G401.6 (cell line): ENCODE data around the gene SCO1.

Source experiments
- FAIRE-seq: peaks from 2 replicates; lab custom pipeline; 2012; peaks lifted over from hg19 to GRCh38; lab: Jason Lieb, UNC

The SCO1 gene

DNA sequence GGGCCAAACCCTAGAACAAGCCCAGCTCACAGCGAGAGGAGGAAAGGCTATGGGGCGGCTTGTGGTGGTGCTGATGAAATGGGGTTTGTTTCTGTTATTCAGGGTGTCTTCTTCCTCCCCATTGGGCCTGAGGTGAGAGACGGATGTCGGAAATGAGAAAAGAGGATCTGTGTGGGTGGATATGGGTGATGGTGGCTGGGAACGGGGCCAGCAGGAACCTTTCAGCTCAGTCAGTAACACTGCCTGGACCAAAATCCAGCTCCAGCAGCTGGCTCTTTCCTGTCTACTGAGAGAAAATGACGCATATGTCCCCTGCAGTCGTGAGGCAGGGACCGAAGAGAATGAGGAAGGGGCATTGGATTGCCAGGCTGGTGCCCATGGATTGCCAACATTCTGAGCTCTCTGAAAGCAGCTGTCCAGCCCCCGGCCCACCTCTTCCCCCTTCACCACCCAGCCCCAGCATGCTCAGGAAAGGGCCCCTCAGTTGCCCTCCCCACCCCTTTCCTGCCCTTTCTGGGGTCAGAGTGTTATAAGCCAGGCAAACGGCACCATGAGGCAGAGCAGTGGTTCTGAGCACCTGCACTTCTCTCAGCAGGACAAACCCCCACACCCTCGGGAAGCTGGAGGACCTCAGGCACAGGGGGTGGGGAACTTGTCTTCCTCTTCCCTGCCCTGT, 44.2 kb downstream of the SCO1 start:
- FAIRE-seq, result no peak

DNA sequence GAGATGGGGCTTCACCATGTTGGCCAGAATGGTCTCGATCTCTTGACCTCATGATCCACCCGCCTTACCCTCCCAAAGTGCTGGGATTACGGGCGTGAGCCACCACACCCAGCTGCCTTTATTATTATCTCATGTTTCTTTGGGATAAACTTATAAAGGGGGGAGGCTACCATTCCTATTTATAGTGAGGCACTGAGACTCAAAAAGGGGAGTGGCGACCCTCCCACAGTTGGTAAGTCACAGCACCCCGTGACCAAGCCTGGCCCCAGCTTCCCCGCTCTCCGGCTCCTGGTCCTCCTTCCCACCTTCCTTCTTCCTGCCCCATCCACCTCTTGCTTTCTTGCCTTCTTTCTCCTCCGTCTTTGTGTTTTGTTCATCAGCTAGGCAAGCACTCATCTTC, 45.4 kb downstream of the SCO1 start:
- no peak for FAIRE-seq

DNA sequence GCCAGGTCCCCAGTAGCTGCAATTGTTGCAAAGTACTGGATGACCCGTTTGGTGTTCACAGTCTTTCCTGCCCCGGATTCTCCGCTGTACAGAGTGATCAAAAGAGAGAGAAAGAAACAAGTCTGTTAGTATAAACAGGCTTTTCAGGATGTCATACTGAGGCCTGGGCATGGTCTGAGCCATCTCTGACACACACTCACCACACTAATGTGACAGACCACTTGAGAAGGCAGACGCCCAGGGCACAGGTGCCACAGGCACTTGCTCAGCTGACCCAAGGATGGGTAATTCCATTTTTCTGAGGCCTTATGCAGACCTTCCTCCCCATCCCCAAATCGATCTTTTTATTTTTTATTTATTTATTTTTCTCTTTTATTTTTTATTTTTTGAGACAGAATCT, 47.7 kb downstream of the SCO1 start:
- no peak for FAIRE-seq

DNA sequence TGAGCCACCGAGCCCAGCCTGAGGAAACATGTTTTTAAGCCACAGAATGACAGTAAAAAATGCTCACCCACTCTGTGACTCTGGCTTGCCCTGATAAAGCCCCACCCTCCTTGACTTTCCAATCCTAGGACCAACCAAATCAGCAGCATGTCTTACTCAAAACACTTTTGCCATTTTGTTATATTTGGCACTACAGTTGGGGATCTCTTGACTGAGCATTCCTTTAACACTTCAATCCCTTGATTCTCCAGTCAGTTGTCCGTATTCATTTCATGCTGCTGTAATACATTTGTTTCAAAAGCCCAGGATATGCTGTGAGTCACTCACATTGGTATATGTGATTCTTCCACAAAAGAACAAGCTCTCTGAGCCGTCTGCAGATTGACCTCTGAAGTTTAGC, 48.4 kb downstream of the SCO1 start:
- no peak for FAIRE-seq

DNA sequence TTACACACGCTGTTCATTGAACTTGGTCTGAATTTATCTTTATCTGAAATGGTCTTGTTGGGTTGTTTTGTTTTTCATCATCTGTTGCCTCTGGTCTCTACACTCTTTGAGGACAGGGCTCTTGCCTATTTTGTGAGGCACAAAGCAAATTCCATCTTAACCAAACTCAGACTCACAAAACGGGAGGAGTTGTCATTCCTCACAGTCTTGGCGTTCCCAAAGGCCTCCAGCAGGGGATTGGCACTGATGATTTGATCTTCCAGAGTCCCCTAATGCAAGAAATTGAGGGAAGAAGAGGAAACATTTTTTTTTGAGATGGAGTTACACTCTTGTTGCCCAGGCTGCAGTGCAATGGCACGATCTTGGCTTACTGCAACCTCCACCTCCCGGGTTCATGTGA, 49.0 kb downstream of the SCO1 start:
- no peak for FAIRE-seq

DNA sequence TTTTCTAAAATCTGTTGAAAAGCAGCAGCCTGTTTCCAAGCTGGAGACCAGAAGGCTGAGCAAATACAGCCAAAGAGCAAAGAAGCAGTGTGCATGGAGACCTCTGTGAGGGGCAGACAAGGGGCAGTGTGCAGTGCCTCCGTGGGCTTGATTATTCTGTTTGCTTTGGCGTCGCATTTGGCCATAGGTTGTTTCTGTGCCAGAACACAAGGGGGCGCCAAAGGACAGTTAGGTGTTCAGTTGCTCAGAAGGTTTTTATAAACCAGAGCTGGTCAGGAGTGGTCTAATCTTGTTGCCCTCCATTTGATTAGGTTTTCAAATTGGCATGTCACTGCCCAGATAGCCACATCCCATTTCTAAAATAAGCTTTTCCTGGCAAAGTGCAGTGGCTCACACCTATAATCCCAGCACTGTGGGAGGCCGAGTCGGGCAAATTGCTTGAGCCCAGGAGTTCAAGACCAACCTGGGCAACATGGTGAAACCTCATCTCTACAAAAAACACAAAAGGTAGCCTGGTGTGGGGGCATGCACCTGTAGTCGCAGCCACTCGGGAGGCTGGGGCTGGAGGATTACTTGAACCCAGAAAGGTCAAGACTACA, 50.8 kb downstream of the SCO1 start:
- FAIRE-seq, result no peak

DNA sequence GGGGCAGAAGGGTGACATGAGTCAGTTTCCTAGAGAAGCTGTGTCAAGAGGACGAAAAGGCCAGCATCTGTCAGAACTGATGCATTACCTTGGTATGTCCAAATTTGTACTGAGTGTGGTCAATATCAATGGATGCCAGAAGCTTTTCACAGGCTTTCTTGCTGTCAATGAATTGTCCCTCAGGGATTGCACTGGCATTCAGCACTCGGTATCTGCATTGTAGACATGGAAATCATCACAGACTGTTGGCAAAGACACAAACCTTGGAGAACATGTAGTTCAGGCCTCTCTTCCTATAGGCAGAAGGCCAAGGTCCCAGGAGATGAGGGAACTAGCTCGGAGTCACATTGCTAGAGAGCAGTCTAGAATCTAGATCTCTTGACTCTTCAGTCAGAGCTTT, 56.9 kb downstream of the SCO1 start:
- no peak for FAIRE-seq

DNA sequence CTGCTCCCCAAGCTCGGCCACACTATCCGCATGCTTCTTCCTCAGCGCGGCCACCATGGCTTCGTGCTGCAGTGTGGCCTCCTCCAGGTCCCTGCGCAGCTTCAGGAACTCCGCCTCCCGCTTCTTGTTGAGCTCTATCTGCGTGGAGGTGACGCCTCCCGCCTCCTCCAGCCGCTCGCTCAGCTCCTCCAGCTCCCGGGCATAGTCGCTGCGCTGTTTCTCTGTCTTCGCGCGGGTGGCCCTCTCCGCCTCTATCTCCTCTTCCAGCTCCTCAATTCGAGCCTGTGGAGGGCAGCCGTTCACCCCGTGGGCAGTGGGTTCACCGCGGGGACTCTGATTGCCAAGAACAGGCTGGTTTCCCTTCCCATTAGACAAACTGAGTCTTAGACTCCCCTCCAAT, 59.2 kb downstream of the SCO1 start:
- FAIRE-seq, result no peak

DNA sequence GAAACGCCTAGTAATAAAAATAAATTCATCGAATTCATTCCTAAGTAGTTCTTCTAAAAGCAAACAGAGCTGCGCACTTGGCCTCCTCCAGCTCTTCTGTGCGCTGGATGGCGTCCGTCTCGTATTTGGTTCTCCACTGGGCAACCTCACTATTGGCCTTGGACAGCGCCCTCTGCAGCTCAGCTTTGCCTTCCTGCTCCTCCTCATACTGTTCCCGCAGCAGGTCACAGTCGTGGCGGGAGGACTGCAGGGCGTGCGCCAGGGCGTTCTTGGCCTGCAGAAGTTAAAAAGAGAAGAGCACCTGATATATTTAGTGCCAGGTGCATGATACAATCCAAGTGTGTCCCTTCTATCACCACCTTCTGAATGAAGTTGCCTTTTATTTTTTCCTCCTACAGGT, 62.0 kb downstream of the SCO1 start:
- FAIRE-seq, result no peak

DNA sequence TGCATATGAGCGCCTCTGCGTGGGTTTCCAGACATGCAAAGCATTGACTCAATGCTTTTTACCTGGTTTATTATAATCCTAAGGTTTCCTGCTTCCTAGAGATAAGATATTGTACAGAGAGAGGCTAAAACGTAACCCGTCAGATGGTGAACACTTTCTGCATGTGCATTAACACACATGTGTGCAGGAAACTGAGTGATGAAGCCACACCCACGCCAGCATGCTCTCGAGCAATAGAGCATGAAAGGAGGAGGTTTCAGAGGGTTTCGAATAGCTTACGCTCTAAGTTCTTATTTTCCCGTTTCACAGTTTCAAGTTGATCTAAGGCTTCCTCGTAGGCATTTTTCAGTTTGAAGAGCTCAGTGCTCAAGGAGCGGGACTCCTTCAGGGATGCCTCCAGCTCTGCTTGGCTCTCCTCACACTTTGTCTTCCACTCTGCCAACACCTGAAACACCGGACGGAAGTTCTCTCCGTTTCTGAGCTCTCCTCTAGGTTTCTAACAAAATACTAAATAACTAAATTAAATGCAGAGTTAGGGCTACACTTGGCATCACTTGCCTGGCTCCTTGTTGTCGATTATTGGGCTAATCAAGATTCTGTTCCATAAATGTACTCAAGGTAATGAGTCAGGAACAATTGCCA, 63.5 kb downstream of the SCO1 start:
- FAIRE-seq, result no peak

DNA sequence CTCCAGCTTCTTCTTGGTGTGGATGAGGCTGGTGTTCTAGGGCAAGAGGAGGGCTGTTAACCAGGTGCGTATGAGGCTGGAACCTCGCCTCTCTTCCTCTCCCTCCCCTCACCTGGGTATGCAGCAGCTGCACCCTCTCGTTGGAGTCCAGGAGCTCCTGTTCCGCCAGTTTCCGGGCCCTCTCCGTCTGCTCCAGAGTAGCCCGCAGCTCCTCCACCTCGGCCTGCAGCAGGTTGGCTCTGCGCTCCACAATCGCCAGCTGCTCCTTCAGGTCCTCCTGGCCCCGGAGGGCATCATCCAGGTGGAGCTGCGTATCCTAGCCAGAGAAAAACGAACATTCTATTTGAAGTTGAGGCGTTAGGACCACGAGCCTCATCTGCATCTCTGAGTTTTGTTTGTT, 65.6 kb downstream of the SCO1 start:
- FAIRE-seq, result no peak

DNA sequence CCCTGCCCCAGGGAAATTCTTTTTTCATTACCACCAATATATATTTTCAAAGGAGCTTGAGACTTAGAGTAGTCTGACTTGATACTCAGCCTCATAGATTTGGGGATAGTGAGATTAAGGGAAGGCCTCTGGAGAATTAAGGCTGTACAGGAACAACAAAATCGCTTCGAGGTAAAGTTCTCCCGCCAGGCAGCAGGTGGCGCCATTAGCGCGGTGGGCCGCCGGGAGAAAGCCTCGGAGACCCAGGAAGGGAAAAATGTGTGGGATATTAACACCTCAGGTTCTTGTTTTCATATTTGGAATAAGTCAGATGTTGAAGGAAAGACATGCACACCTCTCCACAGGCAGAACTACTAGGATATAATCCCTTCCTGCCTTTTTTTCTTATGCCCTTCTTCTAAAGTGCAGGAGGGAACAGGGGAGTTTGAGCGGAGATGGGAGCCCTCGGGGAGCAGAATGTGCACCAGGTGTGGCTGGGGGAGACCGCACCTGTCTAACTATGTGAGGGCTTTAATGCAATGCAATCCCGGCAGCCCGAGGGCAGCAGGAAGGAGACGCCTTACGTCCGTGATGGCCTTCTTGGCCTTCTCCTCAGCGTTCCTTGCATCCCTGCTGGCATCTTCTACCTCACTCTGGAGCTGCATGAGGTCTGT, 66.2 kb downstream of the SCO1 start:
- FAIRE-seq, result peak; percentile 19

DNA sequence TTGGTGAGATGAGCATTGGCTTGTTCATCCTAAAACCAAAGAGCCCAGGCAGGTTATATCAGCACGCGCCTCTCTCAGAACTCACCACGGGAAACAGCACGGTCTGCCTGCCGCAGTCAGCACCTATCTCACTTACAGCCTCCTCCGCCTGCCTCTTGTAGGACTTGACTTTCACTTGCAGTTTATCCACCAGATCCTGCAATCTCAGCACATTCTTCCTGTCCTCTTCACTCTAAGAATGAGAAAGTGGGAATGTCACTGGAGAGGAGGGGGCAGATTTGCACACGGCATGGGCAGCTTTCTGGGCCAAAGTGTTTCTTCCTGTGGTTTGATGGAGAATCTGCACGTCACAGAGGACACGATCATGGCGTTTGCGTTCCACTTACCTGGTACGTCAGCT, 67.6 kb downstream of the SCO1 start:
- no peak for FAIRE-seq

DNA sequence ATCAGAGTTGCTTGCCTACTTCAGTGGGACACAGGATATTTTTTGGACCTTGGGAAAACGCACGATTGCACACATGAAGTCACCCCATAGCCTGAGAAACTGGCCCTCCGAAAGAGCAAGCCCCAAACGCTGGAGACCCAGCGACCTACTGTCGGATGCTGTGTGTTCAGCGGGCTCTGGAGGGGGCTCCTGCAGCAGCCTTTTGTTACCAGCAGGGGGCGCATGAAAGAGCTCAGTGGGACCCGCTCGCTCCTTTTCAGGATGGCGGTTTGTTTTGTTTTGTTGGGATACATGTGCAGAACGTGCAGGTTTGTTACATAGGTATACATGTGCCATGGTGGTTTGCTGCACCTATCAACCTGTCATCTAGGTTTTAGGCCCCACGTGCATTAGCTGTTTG, 68.6 kb downstream of the SCO1 start:
- no peak for FAIRE-seq

DNA sequence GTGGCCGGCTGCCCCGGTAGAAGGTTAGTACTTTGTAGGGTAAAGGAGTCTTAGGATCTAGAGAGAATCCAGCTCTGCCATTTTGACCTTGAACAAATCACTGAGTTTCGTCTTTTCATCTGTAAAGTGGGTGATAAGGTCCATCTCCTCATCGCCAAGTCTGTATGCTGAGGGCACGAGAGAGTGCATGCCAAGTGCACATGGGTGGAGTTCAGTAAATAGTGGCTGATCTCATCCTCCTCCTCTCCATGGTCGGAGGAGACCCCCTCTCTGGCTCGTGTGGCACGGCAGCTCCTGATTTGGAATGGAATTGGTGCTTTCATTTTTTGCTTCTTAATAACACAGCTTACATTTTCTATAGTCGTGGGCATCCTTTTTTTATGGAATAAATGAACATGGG, 70.9 kb downstream of the SCO1 start:
- no peak for FAIRE-seq

DNA sequence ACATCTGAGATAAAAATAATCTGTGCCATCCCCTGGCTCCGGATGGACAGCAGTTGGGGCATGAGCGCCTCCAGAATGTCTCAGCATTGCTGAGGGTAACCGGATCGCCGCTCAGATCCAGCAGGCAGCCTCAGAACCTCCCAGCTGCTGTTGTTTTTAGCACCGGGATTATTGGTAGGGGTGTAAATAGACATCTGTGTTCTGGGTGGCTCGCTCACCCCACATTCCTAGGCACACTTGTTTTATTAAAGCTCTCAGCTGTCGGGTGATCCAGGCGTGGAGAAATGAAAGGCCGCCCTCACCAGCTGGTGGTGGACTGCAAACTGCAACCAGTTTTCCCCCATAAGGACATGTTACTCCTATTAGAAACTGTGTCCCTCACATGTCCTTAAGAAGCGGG, 72.4 kb downstream of the SCO1 start:
- no peak for FAIRE-seq

DNA sequence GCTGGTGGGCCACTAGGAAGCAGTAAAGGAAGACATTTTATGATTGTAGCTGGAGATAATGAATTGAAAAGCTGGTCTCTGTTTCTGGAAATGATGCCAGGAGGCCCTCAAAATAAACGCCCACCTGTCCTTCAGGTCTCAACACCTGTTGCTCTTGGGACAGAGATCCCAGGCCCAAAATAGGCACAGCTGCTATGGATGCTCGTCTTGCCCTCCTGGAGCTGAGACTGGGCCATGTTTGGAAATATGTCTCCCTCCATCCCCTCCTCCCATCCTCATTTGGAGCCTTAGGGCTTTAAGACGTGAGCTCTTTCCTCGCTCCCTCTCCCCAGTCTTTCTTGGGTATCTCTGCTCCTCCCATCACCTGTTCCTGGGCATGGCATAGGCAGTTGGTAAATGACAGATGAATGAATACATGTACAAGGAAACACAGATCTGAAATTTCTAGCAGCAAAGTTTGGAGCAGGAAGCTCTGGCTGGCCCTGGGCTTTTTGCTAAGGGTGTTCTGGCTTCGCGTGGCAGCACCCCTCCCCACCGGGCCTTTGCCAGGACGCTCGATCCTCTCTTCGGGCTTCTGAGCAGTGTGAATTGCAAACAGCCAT, 73.5 kb downstream of the SCO1 start:
- FAIRE-seq, result no peak

DNA sequence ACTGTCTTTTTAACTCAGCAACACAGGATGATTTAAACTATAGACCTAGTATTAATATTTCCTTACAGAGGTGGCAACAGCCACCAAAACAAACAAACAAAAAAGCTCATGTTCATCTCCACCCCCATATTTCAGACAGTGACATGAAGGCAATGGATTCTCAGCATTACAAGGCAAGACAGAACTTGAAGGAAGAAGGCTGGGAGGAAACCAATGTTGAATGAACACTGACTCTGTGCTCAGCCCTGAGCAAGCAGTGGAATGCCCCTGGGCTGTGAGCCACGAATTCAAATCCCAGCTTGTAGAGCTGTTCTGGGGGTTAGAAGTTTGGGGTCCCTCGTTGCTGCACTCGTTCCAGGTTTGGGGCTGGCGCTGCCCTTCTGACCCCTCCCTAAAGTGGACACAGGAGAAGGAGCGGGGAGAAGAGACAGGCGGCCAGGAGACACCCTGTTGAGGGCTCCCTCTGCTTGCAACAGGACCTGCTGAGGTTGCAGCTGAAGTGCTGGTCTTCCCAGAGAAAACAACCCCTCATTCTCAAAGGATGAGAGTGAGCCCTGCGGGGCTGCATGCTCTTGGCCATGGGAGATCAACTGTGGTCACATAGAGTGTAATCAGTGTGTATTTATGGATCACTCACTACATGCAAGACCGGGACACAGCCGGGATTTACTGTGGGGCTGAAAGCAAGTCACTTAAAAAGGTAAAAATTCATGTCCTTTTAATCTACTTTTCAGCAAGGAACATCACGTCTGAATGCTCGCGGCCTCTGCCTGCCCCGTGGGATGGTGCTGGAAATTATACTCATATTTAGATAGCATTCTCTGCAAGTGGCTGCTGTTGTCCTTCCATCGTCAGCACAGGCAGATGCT, 74.5 kb downstream of the SCO1 start:
- no peak for FAIRE-seq
